HG03139 (cell line): Measurements from ENCODE around the gene NCR2.

Experiments
- ATAC-seq: cut with Tn5 transposase; IDR thresholded peaks from one replicate; pipeline ENCODE4 v1.9.1; 2021; ENCODE audit not compliant: unreplicated experiment

Gene NCR2

DNA sequence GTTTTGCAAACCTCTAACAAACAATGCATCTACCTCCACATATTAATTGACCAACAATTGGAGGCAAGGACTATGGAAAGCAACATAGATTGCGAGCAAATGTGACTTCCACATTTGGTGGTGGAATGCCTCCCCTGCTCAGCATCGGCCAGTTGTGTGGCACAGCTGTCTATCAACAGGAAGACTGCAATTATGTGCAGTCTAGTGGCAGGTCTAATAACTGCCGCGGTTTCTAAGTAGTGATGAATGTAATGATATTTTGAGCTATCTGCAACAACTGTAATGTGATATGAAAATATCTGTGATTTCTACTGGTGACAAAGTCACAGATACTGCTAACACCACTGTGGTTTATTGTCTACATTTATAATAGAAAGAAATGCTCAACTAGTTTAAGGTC, 56.8 kb downstream of the NCR2 start:
- ATAC-seq: no peak

DNA sequence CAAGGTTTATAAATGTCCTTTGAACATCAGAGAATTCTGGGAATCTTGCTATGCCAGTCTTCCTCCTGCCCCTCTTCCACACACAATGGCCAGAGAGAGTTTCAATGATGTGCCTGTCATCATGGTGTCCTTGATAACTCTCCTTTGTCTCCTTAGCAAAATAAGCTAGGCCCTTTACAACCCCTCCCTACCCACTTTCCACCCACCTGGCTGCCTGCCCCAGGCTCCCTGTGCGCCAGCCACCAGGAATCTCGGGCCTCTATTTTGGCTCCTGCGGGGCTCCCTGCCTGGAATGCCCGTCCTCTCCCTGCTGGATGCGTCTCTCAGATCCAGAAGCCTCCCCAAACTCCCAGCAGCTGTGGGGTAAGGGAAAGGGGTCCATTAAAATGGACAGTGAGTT, 60.9 kb downstream of the NCR2 start:
- ATAC-seq: no peak

DNA sequence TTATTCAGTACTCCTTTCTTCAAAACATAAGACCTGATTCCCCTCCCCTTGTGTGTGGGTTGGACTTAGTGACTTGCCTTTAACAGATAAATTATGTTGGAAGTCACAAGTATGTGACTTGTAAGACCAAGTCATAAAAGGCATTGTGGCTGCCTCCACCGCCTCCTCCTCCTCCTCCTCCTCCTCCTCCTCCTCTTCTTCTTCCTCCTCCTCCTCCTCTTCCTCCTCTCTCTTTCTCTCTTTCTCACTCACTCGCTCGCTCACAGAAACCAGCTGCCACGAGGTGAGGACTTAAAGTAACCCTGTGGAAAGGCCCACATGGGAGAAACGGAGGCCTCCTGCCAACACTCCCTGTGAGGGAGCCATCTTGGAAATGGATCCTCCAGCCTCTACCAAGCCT, 64.0 kb downstream of the NCR2 start:
- no peak for ATAC-seq
